ENCODE results near the gene PRRG3.

The PRRG3 gene

GRCh38 chrX:151710457-151710856 is 15.2 kb downstream of the PRRG3 start:
- no peak for DNase-seq (ENCODE audit: low spot score)

GRCh38 chrX:151711154-151711553 is 15.9 kb downstream of the PRRG3 start:
- no peak for TF ChIP-seq CTCF (IDR thresholded peaks at IDR 0.05; ENCODE audit: extremely low read depth, missing control alignments)
- no peak for DNase-seq (ENCODE audit: low spot score)

More at GRCh38 chrX:151710457-151710856, 15.2 kb downstream of the PRRG3 start:
- TF ChIP-seq CTCF (IDR thresholded peaks at IDR 0.05; ENCODE audit: extremely low read depth, missing control alignments) = no peak

GRCh38 chrX:151711787-151712186 is 16.5 kb downstream of the PRRG3 start:
- TF ChIP-seq CTCF (IDR thresholded peaks at IDR 0.05; ENCODE audit: extremely low read depth, missing control alignments) = no peak
- DNase-seq (ENCODE audit: low spot score) = no peak

- no peak for TF ChIP-seq CTCF (IDR thresholded peaks at IDR 0.05; ENCODE audit: extremely low read depth, missing control alignments)
- DNase-seq (ENCODE audit: low spot score) = no peak
Measured at GRCh38 chrX:151712253-151712652, 17.0 kb downstream of the PRRG3 start.

- DNase-seq (ENCODE audit: low spot score) = peak; percentile 13
- TF ChIP-seq CTCF (IDR thresholded peaks at IDR 0.05; ENCODE audit: extremely low read depth, missing control alignments) = peak; percentile 10
Measured at GRCh38 chrX:151713849-151714248, 18.6 kb downstream of the PRRG3 start.

GRCh38 chrX:151714362-151714761 is 19.1 kb downstream of the PRRG3 start:
- DNase-seq (ENCODE audit: low spot score) = no peak
- no peak for TF ChIP-seq CTCF (IDR thresholded peaks at IDR 0.05; ENCODE audit: extremely low read depth, missing control alignments)

GRCh38 chrX:151715752-151716151 is 20.5 kb downstream of the PRRG3 start, which contains the start of gene FATE1:
Gene FATE1, plus strand, starts transcription at chrX:151716035. Its CDS starts 85 bp downstream, at chrX:151716120.
- TF ChIP-seq CTCF (IDR thresholded peaks at IDR 0.05; ENCODE audit: extremely low read depth, missing control alignments) = no peak
- DNase-seq (ENCODE audit: low spot score) = no peak
